HPDE6-E6E7 (cell line): ENCODE data around the gene FGD4.

Experiments
- DNase-seq: peaks from one replicate; pipeline ENCODE4 v3.0.0; 2011; ENCODE audit warnings: missing footprints; ENCODE audit errors: extremely low spot score

FGD4 gene

DNA sequence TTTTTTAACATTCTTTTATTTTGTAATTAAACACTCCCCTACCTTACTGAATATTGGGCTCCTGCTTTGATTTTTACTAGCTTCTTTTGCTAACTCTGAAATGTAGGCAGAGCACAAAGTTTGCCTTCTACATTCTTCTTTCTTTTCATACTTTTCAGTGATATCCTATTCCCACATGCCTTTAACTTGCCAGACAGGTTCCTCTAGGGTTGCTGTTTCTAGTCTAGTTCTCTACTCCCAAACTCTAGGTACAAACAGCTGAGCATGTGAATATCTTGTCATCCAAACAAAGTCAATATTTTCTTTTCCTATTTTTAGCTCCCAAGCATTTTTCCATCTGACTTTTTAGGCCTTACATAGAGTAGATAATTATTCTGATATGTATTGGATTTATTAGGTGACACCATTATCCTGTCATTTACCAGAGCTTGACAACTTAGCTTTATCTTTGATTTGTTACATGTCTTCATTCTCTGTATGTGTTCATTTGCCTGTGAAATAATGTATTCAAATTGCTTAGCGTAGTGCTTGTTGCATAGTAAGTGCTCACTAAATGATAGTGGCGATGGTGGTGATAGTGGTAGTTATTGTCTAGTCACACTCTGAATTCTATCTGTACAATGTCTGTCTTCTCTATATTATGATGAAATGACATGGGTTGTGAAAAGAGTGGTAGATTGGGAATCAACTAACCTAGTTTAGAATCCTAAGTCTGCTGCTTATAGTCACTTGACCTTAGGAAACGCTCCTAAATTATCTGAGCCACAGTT is 206.2 kb downstream of the FGD4 start:
- DNase-seq: no peak

DNA sequence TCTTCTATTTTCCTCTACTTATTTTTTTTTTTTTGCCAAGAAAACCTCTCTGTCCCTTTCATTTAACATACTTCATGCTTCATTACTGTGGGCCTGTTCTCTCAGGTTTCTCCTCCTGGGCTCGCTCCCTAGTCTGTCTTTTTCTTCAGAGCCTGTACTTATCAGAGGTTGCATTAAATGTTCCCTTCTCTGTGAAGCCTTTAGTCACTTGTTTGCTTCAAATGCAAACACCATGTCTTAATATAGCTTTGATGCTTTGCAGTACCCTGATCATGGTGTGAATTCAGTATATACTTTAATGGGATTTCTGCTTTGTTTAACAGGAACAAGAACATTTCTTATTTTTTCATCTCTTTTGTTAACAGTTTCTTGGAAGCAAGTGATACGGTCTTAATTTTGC is 207.1 kb downstream of the FGD4 start:
- no peak for DNase-seq

DNA sequence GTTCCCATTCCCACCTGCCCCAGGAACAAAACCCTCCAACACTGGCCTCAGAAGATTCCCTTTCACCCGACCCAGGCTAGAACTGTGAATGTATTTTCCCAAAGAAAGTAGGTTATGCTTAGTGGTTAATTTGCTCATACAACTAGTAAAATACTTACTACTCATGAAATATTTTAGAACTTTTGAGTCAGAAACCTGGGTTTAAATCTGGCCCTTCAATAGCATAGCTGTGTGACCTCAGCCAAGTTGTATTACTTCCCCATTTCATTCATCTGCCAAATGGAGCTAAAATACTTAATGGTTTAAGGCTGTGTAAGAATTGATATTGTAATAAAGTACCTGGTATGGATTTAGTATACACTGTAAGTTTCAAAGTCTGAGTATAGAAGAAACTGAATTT is 210.6 kb downstream of the FGD4 start:
- no peak for DNase-seq

DNA sequence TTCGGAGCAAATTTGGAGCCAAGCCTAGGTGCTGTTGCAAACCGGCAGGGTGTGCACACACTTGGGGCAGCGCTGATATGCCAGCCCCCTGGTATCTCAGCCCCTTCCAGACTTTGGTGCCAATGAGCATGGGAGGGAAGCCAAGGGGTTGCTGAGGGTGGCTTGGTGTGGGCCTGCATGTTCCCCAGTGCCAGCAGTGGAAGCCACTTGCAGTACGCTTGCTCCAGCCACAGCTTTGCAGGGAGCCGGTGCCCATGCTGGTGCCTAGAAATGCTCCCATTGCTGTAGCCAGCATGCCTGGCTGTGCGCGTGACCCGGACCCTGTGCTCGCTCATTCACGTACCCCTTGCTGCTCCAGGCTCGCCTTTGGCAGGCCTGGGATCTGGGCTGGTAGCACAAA is 212.6 kb downstream of the FGD4 start:
- no peak for DNase-seq

DNA sequence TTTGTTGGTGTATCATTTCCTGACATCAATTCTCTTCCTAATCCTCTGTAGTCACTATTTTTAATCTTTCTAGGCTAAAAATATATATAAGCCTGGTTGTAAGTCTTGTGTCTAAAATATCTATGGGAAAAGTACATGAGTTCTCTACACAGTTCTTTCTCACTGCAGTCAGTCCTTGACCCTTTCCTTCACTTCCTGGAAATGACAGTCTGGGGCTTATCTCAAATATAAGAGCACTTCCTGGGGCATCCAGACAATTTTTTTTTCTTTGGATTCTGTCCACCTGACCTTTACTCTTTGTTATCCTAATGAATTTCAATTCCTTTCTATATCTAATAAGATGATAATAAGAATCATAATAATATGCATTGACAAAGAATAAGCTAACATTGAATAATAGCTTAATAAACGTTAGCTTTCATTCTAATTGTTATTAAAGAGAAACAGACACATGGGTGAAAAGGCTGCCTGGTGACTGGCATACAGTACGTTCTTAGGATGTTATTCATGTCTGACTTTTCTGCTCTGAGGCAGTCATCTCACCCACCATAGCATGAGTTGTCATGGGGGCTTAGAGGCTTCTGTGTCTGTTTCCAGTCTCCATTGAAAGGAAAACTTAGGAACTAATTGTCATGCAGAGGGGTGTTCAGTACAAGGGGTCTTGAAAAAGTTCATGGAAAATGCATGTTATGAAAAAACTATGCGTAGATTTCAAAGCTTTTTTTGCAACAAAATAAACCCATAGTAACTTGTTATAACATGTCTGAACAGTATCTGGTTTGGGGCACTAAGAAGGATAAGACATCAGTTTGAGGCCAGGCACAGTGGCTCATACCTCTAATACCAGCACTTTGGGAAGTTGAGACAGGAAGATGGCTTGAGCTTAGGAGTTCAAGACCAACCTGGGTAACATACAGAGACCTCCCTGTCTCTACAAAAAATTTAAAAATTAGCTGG is 213.6 kb downstream of the FGD4 start:
- DNase-seq: peak; percentile 29

DNA sequence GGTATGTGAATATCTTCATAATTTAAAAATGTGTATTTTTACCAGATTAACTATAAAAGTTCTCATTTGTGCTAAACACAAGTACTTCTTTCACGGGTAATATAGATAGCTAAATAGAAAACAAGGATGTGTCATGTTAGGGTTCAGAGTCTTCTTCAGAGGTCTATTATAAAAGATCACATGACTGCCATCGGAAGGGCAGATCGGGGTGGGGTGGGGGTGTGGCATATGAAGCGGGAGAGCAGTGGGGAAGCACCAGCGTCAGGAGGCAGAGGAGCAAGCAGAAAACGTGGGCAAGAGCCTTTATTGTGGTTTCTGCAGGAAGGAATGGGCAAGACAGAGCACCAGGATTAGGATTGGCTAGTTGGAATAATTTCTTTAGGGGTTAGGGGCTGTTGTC is 216.1 kb downstream of the FGD4 start:
- DNase-seq: no peak

DNA sequence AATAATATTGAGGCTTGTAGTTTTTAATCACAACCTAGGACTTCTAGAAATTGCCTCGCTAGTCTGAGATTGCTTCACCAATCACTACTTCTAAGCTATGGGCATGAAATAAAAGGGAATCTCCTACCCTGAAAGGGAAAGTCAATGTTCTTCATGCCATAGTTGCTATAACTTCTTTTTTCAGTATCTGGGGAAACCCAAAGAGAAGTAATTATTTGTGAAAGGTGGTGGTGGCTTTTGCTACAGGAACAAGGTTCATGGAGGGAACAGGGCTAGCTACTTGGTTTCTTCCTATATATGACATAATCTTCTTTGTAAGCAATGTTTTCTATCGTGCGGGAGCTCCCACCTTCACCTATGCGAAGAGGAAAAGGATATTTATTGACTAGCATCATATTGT is 218.2 kb downstream of the FGD4 start:
- no peak for DNase-seq

DNA sequence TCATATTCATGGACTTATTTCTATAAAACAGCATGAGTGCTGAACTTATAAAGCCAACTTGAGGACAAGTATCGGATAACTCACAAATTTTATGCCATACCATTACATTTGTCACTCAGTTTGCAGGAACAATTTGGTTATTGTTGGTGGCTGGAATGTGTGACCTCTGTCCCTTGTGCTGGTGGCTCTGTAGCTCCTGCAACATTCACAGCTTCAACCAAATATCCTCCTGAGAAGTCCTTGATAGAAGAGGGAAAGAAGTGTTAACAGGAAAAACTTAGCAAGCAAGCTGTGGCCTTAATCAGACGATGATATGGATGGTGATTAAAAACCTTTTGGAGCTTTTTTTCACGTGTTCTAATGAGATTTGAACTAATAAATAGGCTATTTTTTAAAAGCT is 218.8 kb downstream of the FGD4 start:
- no peak for DNase-seq

DNA sequence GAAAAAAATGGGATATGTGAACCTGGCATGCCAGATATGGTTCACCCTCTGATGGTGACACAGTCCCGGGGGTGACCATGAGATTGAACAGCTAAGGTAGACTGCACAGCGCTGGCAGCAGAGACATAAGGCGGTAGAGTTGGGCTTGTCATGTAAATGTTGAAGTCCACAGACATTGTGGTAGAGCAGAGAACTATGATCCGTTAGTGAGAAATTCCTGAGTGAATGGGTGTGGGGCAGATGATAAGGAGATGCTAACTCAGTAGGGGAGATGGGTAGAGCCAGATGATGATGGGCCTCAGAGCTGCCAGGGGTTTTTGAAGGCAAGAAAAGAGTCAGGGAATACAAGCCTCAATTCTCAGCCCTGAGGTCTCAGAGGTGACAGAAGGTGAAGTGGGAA is 228.6 kb downstream of the FGD4 start:
- DNase-seq: no peak

DNA sequence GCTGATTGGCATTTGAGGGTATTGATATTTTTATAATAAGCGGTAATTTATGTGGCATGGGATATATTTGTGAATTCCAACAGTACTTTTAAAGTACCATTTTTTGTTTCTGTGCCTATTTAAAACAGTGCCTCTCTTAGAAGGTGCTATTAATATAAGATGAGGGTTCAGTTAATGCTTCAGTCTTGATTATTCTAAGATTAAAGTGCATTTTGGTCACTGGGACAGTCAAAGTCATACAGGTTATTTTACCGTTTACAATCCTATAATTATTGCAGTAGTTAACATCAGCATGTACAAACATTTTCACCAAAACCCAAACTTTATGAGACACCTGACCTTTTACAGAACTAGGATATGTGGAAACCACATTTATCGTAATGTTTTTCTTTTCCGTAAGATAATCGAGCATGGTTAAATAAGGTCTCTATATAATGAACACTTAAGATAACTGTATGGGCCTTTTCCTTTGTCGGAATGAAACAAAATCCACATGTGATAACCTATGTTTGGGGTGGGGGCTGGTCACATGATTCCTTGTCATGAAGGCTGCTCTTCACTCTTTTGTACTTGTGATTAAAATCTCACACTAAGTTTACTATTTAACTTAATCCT is 242.0 kb downstream of the FGD4 start:
- no peak for DNase-seq

DNA sequence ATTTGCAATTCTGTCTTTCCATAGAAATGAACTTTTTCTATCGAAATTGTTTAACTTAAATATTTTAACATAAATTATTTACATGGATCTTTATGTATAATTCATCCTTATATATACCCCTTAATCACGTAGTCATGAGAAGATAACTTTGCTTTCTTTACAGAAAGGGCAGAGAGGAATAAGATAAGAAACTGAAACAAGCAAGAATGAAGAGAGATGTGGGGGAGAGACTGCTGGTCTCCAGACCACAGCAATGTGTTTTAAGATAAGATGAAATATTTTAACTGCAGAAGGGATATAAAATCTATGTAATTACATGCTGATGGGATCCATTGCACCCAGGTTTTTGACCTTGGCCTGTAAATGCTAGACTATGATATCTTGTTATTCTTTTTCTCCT is 245.1 kb downstream of the FGD4 start:
- DNase-seq: no peak

DNA sequence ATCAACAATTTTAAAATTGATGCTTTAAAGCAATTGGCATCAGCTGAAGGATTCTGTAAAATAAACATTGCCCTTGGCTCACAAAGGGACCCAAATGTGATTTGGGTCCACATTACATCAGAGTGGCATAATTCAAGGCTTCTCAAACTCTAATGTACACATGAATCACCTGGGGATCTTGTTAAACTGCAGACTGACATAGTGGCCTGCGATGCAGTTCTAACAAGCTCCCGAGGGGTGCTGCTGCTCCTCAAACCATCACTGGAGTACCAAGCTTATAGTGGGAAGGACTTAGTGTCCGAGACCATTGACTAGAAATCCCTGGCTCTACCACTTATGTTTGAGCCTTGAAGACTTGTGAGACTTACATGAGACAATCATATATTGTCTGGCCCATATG is 247.9 kb downstream of the FGD4 start:
- no peak for DNase-seq

DNA sequence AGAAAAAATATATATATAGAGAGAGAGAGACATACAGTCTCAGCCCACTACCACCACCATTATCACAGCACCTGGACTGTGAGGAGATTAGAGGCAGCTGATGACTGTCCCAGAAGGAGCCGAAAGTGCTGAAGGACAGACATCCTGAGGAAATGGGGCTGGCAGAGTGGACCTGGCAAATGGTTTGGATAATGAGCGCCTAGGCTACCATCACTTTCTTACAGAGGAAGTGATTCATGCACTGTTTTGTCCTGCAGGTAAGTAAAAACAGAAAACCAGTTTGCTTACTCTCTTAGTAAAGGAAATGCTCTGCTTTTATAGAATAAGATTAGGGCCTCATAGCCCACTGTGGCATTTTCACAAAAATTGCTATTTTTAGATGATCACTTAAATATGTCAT is 251.2 kb downstream of the FGD4 start:
- DNase-seq: peak; percentile 34

DNA sequence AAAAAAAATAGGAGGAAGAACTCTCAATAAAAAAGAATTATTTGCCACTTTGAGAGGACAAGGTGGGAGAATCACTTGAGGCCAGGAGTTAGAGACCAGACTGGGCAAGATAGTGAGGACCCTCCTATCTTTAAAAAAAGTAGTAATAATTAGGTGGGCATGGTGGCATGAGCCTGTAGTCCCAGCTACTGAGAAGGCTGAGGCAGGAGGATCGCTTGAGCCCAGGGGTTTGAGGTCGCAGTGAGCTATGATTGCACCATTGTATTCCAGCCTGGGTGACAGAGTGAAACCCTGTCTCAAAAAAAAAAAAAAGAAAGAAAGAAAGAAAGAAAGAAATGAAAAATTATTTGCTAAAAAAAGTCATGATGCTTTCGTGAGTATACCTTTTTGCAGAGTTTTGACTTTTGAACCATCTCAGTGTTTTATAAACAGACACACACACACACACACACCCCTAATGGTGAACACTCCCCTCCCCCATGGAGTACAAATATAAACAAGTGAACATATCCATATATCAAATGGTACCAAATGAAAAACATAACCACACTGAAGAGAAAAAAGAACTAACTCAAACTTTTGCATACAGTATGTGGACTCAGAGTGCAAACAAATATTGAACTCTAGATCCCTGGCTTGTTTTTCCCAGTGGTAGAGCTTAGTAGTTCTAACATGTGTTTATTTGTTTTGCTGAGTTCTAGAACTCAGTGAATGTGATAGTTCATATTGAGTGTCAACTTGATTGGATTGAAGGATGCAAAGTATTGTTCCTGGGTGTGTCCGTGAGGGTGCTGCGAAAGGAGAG is 252.0 kb downstream of the FGD4 start:
- no peak for DNase-seq

DNA sequence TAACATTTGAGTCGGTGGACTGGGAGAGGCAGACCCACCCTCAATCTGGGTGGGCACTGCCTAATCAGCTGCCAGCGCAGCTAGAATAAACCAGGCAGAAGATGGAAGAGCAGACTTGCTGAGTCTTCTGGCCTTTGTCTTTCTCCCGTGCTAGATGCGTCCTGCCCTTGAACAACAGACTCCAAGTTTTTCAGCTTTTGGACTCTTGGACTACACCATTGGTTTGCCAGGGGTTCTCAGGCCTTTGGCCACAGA is 252.5 kb downstream of the FGD4 start:
- DNase-seq: no peak

DNA sequence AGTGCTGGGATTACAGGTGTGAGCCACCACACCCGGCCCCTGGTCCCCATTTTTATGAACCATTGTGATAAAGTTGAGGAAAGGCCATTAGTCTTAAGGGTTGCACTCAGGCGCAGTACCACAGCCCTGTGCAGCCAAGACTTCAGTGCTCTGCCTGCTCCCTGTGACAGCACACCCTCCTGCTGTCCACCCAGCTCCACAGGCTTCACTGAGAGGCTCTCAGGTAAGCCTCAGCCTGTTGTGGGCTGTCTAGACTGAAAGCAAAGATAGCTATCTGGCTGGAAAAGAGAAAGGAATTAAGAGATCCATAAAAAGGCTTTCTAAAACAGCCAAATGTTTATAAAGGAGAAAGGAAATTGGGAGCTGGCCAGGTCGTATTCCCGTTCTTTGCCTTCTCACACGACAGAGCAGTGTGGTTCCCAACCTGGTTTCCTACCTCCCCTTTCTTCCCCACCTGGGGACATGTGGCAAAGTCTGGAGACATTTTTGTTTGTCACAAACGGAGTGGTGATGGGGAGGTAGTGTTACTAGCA is 260.6 kb downstream of the FGD4 start:
- no peak for DNase-seq

DNA sequence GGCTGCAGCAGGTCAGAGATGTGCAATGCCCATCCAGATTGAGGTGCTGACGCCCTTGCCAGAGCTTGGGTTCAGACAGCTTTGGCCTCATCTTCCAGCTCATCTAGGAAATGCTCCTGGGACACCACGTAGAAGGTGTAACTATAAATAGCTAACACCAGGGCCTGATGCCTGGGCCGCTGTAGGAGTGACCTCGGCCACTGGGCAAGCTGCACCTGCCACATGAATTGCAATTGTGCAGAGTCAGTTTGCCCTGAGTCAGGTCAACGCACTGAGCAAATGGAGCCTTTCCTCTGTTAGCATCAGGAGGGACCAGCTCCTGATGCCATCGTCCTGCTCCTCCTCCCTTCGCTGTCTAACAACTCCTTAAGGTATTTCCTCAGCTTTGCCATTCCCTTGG is 262.3 kb downstream of the FGD4 start:
- no peak for DNase-seq

DNA sequence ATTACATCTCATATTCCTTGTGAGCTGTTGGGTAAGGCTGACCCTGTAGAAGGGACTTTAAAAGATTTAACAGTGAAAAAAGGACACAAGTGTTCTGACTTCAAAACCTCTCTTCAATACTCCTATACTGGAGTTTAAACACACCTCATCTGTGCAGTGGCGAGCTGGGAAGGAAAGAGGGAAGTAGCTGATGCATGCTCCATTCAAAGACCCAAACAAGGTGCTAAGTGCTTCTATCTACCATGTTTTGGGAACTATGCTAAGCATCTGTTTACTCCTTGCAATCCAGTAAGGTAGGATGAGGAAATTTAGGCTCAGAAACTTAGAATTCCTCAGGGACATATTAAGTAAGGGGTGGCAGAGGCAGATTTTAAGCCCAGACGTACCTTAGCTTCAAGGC is 263.3 kb downstream of the FGD4 start:
- DNase-seq: no peak

DNA sequence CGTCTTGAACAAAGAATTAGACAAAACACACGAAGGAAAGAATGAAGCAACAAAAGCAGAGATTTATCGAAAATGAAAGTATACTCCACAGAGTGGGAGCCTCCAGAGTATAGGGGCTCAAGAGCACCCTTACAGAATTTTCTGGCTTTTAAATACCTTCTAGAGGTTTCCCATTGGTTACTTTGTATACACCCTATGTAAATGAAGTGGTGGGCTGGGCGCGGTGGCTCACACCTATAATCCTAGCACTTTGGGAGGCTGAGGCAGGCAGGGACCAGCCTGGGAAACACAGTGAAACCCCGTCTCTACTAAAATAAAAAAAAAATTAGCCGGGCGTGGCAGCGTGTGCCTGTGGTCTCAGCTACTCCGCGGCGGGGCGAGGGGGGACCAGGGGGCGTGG is 266.7 kb downstream of the FGD4 start:
- DNase-seq: no peak

DNA sequence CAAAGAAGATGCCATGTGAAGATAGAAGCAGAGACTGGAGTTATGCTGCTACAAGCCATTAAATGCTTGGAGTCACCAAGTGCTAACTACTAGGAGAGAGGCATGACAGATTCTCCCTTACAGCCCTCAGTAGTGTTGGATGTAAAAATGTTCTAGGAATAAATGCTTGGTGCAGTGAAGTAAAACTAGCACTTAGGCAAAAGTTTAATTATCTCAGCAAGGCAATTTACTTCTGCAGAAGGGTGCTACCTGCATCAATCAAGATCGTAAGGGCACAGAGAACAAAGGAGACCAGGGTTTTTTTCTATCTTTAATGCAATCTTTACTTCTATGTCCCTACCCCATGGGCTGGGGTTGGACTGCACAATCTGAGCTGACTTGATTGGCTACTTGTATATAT is 270.2 kb downstream of the FGD4 start:
- DNase-seq: no peak

DNA sequence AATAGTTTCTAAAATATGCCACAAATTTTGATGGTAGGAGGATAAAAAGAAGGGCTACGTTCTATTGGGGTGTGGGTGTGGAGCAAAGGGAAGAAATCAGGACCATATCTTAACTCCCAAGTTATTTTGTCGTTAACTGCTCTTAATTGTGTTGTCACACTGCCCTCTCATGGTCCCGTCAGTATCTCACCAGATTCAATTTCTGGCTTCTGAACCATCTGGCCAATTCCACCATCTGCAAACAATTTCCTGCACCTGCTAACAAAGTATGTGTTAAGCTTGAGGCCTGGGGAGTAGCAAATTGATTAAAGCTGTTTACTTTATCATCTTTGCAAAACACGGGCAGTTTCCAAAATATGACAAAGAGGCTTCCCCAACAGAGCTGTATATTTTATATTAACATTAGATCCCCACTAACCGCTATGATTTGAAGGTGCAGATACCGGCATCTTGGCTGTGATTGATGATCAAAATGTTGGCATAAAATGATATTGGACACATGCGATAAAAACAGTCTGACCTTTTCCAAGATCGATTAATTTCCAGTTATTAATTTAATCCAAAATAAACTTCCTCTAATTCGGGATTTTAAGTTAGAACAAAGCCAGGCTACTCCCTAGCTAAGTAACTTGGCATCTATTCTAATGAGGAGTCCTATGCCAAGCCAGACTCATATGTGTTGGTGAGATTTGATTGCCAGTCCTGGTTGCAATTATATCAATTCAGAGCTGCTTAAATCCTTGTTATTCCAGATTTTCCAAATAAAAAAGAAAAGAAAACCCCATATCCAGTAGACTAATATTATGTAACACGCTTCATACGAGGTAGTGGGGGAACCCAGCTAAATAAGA is 272.8 kb downstream of the FGD4 start:
- peak; percentile 33 for DNase-seq
